ENCODE measurements around the gene NCOA1. TPM values are rescaled to one million over a fixed set of nuclear protein-coding genes. Genes with fewer than 3 reads are reported as not detected.

Gene NCOA1
- total and polyA plus RNA-seq, 10 of the 15 experiments (the other 5 are each of a cell fraction or from before 2014, with no cell fraction given) = 1.8 to 35.6 (median 6.1) TPM

GRCh38 chr2:24520175-24520574, 29.1 kb downstream of the NCOA1 start:
- no TSS peak for BruUV-seq (replicated peaks)
- Histone ChIP-seq H3K4me3 (no peak overlapping the region), H3K36me3 (ENCODE audit: control insufficient read depth in 2 of 2, insufficient read depth in 2 of 2, low read length in 1 of 2) (no peaks in the 10 kb centered on the region), H3K9me3 (replicated peaks; ENCODE audit: control insufficient read depth, insufficient read depth, low read length) (no peaks in the 10 kb centered on the region; the same call in 1 of the 3 replicates), H3K27ac (ENCODE audit: control insufficient read depth, insufficient read depth) (no peak overlapping the region), H3K79me2 (ENCODE audit: control insufficient read depth, insufficient read depth, low read length) (peaks cover 44% of the 10 kb centered on the region), H2AFZ (ENCODE audit: control insufficient read depth, low read depth, low read length) (no peak overlapping the region), H3K4me1 (ENCODE audit: control insufficient read depth, insufficient read depth, low read length) (no peaks in the 10 kb centered on the region), H3K9ac (ENCODE audit: control insufficient read depth, insufficient read depth, low read length) (no peak overlapping the region), H3K4me2 (ENCODE audit: control insufficient read depth, insufficient read depth) (no peak overlapping the region), H4K20me1 (ENCODE audit: control insufficient read depth, insufficient read depth) (no peaks in the 10 kb centered on the region), H3K27me3 (replicated peaks in 1 of 2; ENCODE audit: control insufficient read depth in 2 of 2, insufficient read depth in 2 of 2, low read length in 1 of 2) (no peaks in the 10 kb centered on the region)
- ChIA-PET POLR2A (interaction anchor here (0.5 to 0.6 kb wide), 2 partner anchors 126 to 1291 kb away, joined by 3 read pairs; no protein-coding TSS in a partner anchor), SMC1A (ENCODE audit: uncharacterized antibody, unreplicated experiment) (interaction anchor here (0.6 to 3.1 kb wide), 11 partner anchors 8 to 203 kb away, joined by 3 to 16 read pairs (median 4); no protein-coding TSS in a partner anchor), RAD21 (ENCODE audit: unreplicated experiment) (interaction anchor here (0.6 kb wide), 1 partner anchor 214 kb away, joined by 3 read pairs; no protein-coding TSS in a partner anchor), CTCF (interaction anchor here (0.6 to 1.0 kb wide), 3 partner anchors 9 to 307 kb away, joined by 3 to 6 read pairs (median 5); no protein-coding TSS in a partner anchor)
- DNase-seq (ENCODE audit: low read depth, low spot score) (no peak), FAIRE-seq (no peak), ATAC-seq (no peak)
- intact Hi-C loops (cut with micrococcal nuclease; ENCODE audit: unreplicated experiment) (no loop called here), in situ Hi-C loops (cut with MboI) (no loop called here)
- 95% methylated on average over 1 of the region's 1 CpG for WGBS (ENCODE audit: insufficient coverage, insufficient replicate concordance, low lambda C conversion rate, missing lambda C conversion rate)
- no peak for TF ChIP-seq YBX1 (IDR thresholded peaks at IDR 0.05)
- TF ChIP-seq CHD4 (IDR thresholded peaks at IDR 0.05) = no peak
- no peak for TF ChIP-seq USF1 (IDR thresholded peaks at IDR 0.05; ENCODE audit: borderline replicate concordance, extremely low read length, insufficient read depth, low read depth, low read length)
- no peak for TF ChIP-seq ZNF687 (IDR thresholded peaks at IDR 0.05)
- no peak for TF ChIP-seq SUZ12 (IDR thresholded peaks at IDR 0.05; ENCODE audit: unreplicated experiment)
- no peak for TF ChIP-seq ESRRA (IDR thresholded peaks at IDR 0.05; ENCODE audit: low read length)
- TF ChIP-seq CREB1 (IDR thresholded peaks at IDR 0.05; ENCODE audit: low read depth) = no peak
- TF ChIP-seq SKIL (IDR thresholded peaks at IDR 0.05; ENCODE audit: low read depth, poor library complexity, severe bottlenecking) = no peak
- no peak for TF ChIP-seq PRDM15 (CRISPR knock-in tag; IDR thresholded peaks at IDR 0.05)

Data from GM12878 (cell line).